Activated naive CD8-positive, alpha-beta T cell treated with anti-CD3 and anti-CD28 coated beads, Interleukin-2, amount 50 U/mL, for 24 hours (primary cell): ENCODE measurements around the gene SCO1.
"Not testable (repeated sequence)": the region's sequence is repeated elsewhere in the genome, so short reads cannot be mapped to it uniquely, and the experiment has no call there.

ENCODE experiments used
- ATAC-seq: fragments of 150-1000 bp; cut with Tn5 transposase; one replicate; pipeline ENCODE4 v1.10.0; 2021
- DNase-seq: peaks from one replicate; pipeline ENCODE4 v3.0.0; 2021
- H3K27ac Mint-ChIP-seq: one replicate; pipeline ENCODE4 v1.8.0; 2021; ENCODE audit warnings: mild to moderate bottlenecking, mixed read lengths
- H3K27me3 Mint-ChIP-seq: one replicate; pipeline ENCODE4 v1.8.0; 2021; ENCODE audit warnings: mixed read lengths
- H3K36me3 Mint-ChIP-seq: one replicate; pipeline ENCODE4 v1.8.0; 2021; ENCODE audit warnings: low read depth, mixed read lengths
- H3K4me1 Mint-ChIP-seq: one replicate; pipeline ENCODE4 v1.8.0; 2021; ENCODE audit warnings: mixed read lengths
- H3K4me3 Mint-ChIP-seq: one replicate; pipeline ENCODE4 v1.8.0; 2021; ENCODE audit warnings: mild to moderate bottlenecking, moderate library complexity, mixed read lengths
- H3K9me3 Mint-ChIP-seq: one replicate; pipeline ENCODE4 v1.8.0; 2021; ENCODE audit warnings: mixed read lengths

The SCO1 gene

GRCh38 chr17:10697092-10698081, at the start of gene SCO1, which contains the start of gene ADPRM:
TSS of gene SCO1 (minus strand) at chr17:10697533. CDS start at chr17:10697507, 26 bp downstream.
TSS of gene ADPRM (plus strand) at chr17:10697594. CDS start at chr17:10704927, 7,333 bp downstream.
- peak; percentile 99 for ATAC-seq
- no peaks in the 10 kb centered on the region for H3K9me3 Mint-ChIP-seq
- peaks cover 42% of the 10 kb centered on the region for H3K36me3 Mint-ChIP-seq
- peak; percentile 91 for DNase-seq
- H3K27me3 Mint-ChIP-seq, result no peaks in the 10 kb centered on the region
- H3K27ac Mint-ChIP-seq, result peak within 1 kb of the TSS; percentile 91
- H3K4me1 Mint-ChIP-seq, result peaks cover 64% of the 10 kb centered on the region
- peak within 1 kb of the TSS; percentile 87 for H3K4me3 Mint-ChIP-seq

GRCh38 chr17:10745231-10745630, 47.9 kb upstream of the SCO1 start:
- Mint-ChIP-seq H3K36me3 (no peaks in the 10 kb centered on the region), H3K27me3 (no peaks in the 10 kb centered on the region), H3K4me1 (peaks cover 8% of the 10 kb centered on the region), H3K4me3 (no peak overlapping the region), H3K27ac (no peak overlapping the region), H3K9me3 (no peaks in the 10 kb centered on the region)
- DNase-seq, result no peak
- ATAC-seq, result no peak

- Mint-ChIP-seq H3K36me3 (no peaks in the 10 kb centered on the region), H3K4me3 (no peak overlapping the region), H3K27me3 (no peaks in the 10 kb centered on the region), H3K9me3 (no peaks in the 10 kb centered on the region), H3K4me1 (peaks cover 8% of the 10 kb centered on the region), H3K27ac (no peak overlapping the region)
- ATAC-seq (no peak), DNase-seq (no peak)
Observed at GRCh38 chr17:10744501-10745000, 47.2 kb upstream of the SCO1 start.

- DNase-seq (no peak), ATAC-seq (no peak)
- Mint-ChIP-seq H3K36me3 (no peaks in the 10 kb centered on the region), H3K9me3 (no peaks in the 10 kb centered on the region), H3K27ac (no peak overlapping the region), H3K4me3 (no peak overlapping the region), H3K4me1 (peaks cover 8% of the 10 kb centered on the region), H3K27me3 (no peaks in the 10 kb centered on the region)
Observed at GRCh38 chr17:10743316-10744009, 46.1 kb upstream of the SCO1 start.

GRCh38 chr17:10742431-10742830, 45.1 kb upstream of the SCO1 start:
- Mint-ChIP-seq H3K4me3 (no peak overlapping the region), H3K36me3 (no peaks in the 10 kb centered on the region), H3K9me3 (no peaks in the 10 kb centered on the region), H3K27ac (no peak overlapping the region), H3K4me1 (peaks cover 9% of the 10 kb centered on the region), H3K27me3 (no peaks in the 10 kb centered on the region)
- DNase-seq (no peak), ATAC-seq (no peak)

GRCh38 chr17:10741416-10742135, 44.2 kb upstream of the SCO1 start:
- Mint-ChIP-seq H3K9me3 (no peaks in the 10 kb centered on the region), H3K4me3 (no peak overlapping the region), H3K36me3 (no peaks in the 10 kb centered on the region), H3K27me3 (no peaks in the 10 kb centered on the region), H3K27ac (no peak overlapping the region), H3K4me1 (peaks cover 13% of the 10 kb centered on the region)
- DNase-seq, result no peak
- no peak for ATAC-seq

- Mint-ChIP-seq H3K4me1 (peaks cover 9% of the 10 kb centered on the region), H3K4me3 (no peak overlapping the region), H3K9me3 (no peaks in the 10 kb centered on the region), H3K36me3 (no peaks in the 10 kb centered on the region), H3K27me3 (no peaks in the 10 kb centered on the region), H3K27ac (no peak overlapping the region)
- ATAC-seq (peak; percentile 10), DNase-seq (no peak)
Observed at GRCh38 chr17:10739386-10739785, 42.1 kb upstream of the SCO1 start.

- no peaks in the 10 kb centered on the region for H3K27me3 Mint-ChIP-seq
- ATAC-seq (no peak), DNase-seq (no peak)
- no peaks in the 10 kb centered on the region for H3K9me3 Mint-ChIP-seq
- no peak overlapping the region for H3K27ac Mint-ChIP-seq
- H3K36me3 Mint-ChIP-seq, result no peaks in the 10 kb centered on the region
- peaks cover 6% of the 10 kb centered on the region for H3K4me1 Mint-ChIP-seq
- no peak overlapping the region for H3K4me3 Mint-ChIP-seq
Observed at GRCh38 chr17:10738521-10739258, 41.4 kb upstream of the SCO1 start.

- no peaks in the 10 kb centered on the region for H3K27me3 Mint-ChIP-seq
- no peak for ATAC-seq
- no peak overlapping the region for H3K27ac Mint-ChIP-seq
- peaks cover 6% of the 10 kb centered on the region for H3K4me1 Mint-ChIP-seq
- no peaks in the 10 kb centered on the region for H3K36me3 Mint-ChIP-seq
- H3K9me3 Mint-ChIP-seq, result no peaks in the 10 kb centered on the region
- H3K4me3 Mint-ChIP-seq, result no peak overlapping the region
- DNase-seq, result no peak
Observed at GRCh38 chr17:10737736-10738135, 40.4 kb upstream of the SCO1 start.

GRCh38 chr17:10737168-10737622, 39.9 kb upstream of the SCO1 start:
- DNase-seq (peak; percentile 39), ATAC-seq (no peak)
- no peaks in the 10 kb centered on the region for H3K36me3 Mint-ChIP-seq
- H3K27ac Mint-ChIP-seq, result no peak overlapping the region
- peaks cover 6% of the 10 kb centered on the region for H3K4me1 Mint-ChIP-seq
- H3K4me3 Mint-ChIP-seq, result no peak overlapping the region
- H3K9me3 Mint-ChIP-seq, result no peaks in the 10 kb centered on the region
- no peaks in the 10 kb centered on the region for H3K27me3 Mint-ChIP-seq

GRCh38 chr17:10735821-10736220, 38.5 kb upstream of the SCO1 start:
- no peak for DNase-seq
- Mint-ChIP-seq H3K9me3 (no peaks in the 10 kb centered on the region), H3K4me3 (no peak overlapping the region), H3K27me3 (no peaks in the 10 kb centered on the region), H3K36me3 (no peaks in the 10 kb centered on the region), H3K27ac (no peak overlapping the region), H3K4me1 (peaks cover 9% of the 10 kb centered on the region)
- no peak for ATAC-seq

GRCh38 chr17:10735251-10735650, 37.9 kb upstream of the SCO1 start:
- Mint-ChIP-seq H3K36me3 (no peaks in the 10 kb centered on the region), H3K27me3 (no peaks in the 10 kb centered on the region)

GRCh38 chr17:10733666-10734065, 36.3 kb upstream of the SCO1 start:
- Mint-ChIP-seq H3K4me1 (peaks cover 18% of the 10 kb centered on the region), H3K9me3 (no peaks in the 10 kb centered on the region), H3K27ac (no peak overlapping the region), H3K27me3 (no peaks in the 10 kb centered on the region), H3K4me3 (no peak overlapping the region), H3K36me3 (no peaks in the 10 kb centered on the region)
- DNase-seq (no peak), ATAC-seq (no peak)

More at GRCh38 chr17:10735251-10735650, 37.9 kb upstream of the SCO1 start:
- no peak overlapping the region for H3K27ac Mint-ChIP-seq
- ATAC-seq (no peak), DNase-seq (no peak)
- peaks cover 14% of the 10 kb centered on the region for H3K4me1 Mint-ChIP-seq
- H3K4me3 Mint-ChIP-seq, result no peak overlapping the region
- no peaks in the 10 kb centered on the region for H3K9me3 Mint-ChIP-seq

GRCh38 chr17:10732121-10732520, 34.8 kb upstream of the SCO1 start:
- H3K4me1 Mint-ChIP-seq, result peaks cover 20% of the 10 kb centered on the region
- not testable (repeated sequence) for DNase-seq, H3K27me3 Mint-ChIP-seq, ATAC-seq, H3K36me3 Mint-ChIP-seq, H3K9me3 Mint-ChIP-seq, H3K4me3 Mint-ChIP-seq, H3K27ac Mint-ChIP-seq
